HCT116 (cell line): Measurements from ENCODE around the gene HMGXB3. TPM values are rescaled to one million over a fixed set of nuclear protein-coding genes. Genes with fewer than 3 reads are reported as not detected.

Experiments
- ATAC-seq: fragments of 200-7000 bp; cut with Tn5 transposase; 2 replicates; pipeline ENCODE4 v1.9.1; 2020; ENCODE audit warnings: mild to moderate bottlenecking, moderate library complexity
- BruUV-seq: library from RNA; stranded (reverse); fragments of 400-500 nt; replicated peaks from 2 replicates; lab custom pipeline; 2021; lab: Mats Ljungman, UMichigan
- CTCF ChIA-PET: fragments of 300-600 bp; sonication (Branson Sonifier 250); formaldehyde crosslinking; loops from one replicate; lab custom pipeline; 2021; ENCODE audit warnings: antibody characterized with exemption; lab: Charles Lee
- POLR2A ChIA-PET: fragments of 300-600, 350-600 bp; sonication (Branson Sonifier 250); formaldehyde crosslinking; loops from one replicate; lab custom pipeline; 2021; ENCODE audit warnings: antibody characterized with exemption; lab: Charles Lee
- RAD21 ChIA-PET, 2 experiments: fragments of 300-600 bp; sonication (Branson Sonifier 250); formaldehyde crosslinking; loops; one replicate each; lab custom pipeline; 2023; ENCODE audit warnings: low total read pairs in 2 of 2; ENCODE audit not compliant: uncharacterized antibody in 2 of 2, unreplicated experiment in 2 of 2, low non-redundant PET in 1 of 2; lab: Charles Lee
- DNase-seq: peaks from one replicate; pipeline ENCODE4 v3.0.0-alpha.2; 2010; ENCODE audit warnings: low read depth, low spot score
- H2AFZ ChIP-seq: fragments of 200-600 bp; shearing (Covaris generic), sonication (generic); 2 replicates; pipeline ENCODE4 v1.6.1; 2017; ENCODE audit warnings: low read depth, mixed run types, mixed read lengths, antibody characterized with exemption, low read length; ENCODE audit not compliant: poor library complexity, severe bottlenecking
- H3K27ac ChIP-seq: 2 replicates; pipeline ENCODE4 v1.5.1; 2012; ENCODE audit warnings: low read depth, low read length
- H3K27me3 ChIP-seq: fragments of 200-600 bp; sonication (generic); 2 replicates; pipeline ENCODE4 v1.6.1; 2016; ENCODE audit warnings: mixed run types, low read length, mixed read lengths; ENCODE audit not compliant: insufficient read depth
- H3K36me3 ChIP-seq, 2 experiments: fragments of 200-500 bp in 1 of 2; fragments of 200-600 bp in 1 of 2; sonication (Bioruptor generic) in 1 of 2; sonication (generic) in 1 of 2; 2 replicates each; pipeline versions ENCODE4 v1.5.1 to v1.6.1; 2014 to 2016; ENCODE audit warnings: low read length in 2 of 2, inconsistent platforms in 1 of 2, mixed read lengths in 1 of 2, mixed run types in 1 of 2; ENCODE audit not compliant: insufficient read depth in 2 of 2, control insufficient read depth in 1 of 2
- H3K4me1 ChIP-seq, 2 experiments: fragments of 200-600 bp in 1 of 2; sonication (generic) in 1 of 2; 2 replicates each; pipeline versions ENCODE4 v1.5.1 to v1.6.1; 2012 to 2017; ENCODE audit warnings: low read length in 2 of 2, inconsistent platforms in 1 of 2, mild to moderate bottlenecking in 1 of 2, mixed read lengths in 1 of 2, mixed run types in 1 of 2, moderate library complexity in 1 of 2; ENCODE audit not compliant: insufficient read depth in 2 of 2, control insufficient read depth in 1 of 2
- H3K4me2 ChIP-seq: fragments of 200-600 bp; sonication (generic); 2 replicates; pipeline ENCODE4 v1.6.1; 2017; ENCODE audit warnings: mixed run types, low read length, mixed read lengths
- H3K4me3 ChIP-seq, 2 experiments: fragments of 200-600 bp in 1 of 2; sonication (generic) in 1 of 2; replicated peaks in 1 of 2; 2 replicates each; pipeline ENCODE4 v1.5.1; 2011 to 2016; ENCODE audit warnings: low read length in 2 of 2, control low read depth in 1 of 2, low read depth in 1 of 2, mild to moderate bottlenecking in 1 of 2, mixed read lengths in 1 of 2, mixed run types in 1 of 2
- H3K79me2 ChIP-seq: fragments of 200-600 bp; sonication (generic); 2 replicates; pipeline ENCODE4 v1.6.1; 2017; ENCODE audit warnings: mild to moderate bottlenecking, mixed run types, low read length, moderate library complexity, mixed read lengths; ENCODE audit not compliant: insufficient read depth
- H3K9ac ChIP-seq: fragments of 200-600 bp; sonication (generic); 2 replicates; pipeline ENCODE4 v1.6.1; 2016; ENCODE audit warnings: low read length, mixed read lengths
- H3K9me2 ChIP-seq: fragments of 200-600 bp; sonication (generic), shearing (Covaris generic); 2 replicates; pipeline ENCODE4 v1.6.1; 2017; ENCODE audit warnings: mixed run types, mild to moderate bottlenecking, moderate library complexity; ENCODE audit not compliant: insufficient read depth
- H3K9me3 ChIP-seq, 2 experiments: fragments of 200-500 bp in 1 of 2; fragments of 200-600 bp in 1 of 2; sonication (Bioruptor generic) in 1 of 2; sonication (generic) in 1 of 2; 2 replicates each; pipeline ENCODE4 v1.6.1; 2014 to 2017; ENCODE audit warnings: low read length in 2 of 2, mixed read lengths in 2 of 2, inconsistent platforms in 1 of 2, low read depth in 1 of 2, mild to moderate bottlenecking in 1 of 2, mixed run types in 1 of 2, moderate library complexity in 1 of 2; ENCODE audit not compliant: control insufficient read depth in 1 of 2, insufficient read depth in 1 of 2
- H4K20me1 ChIP-seq: fragments of 200-600 bp; sonication (generic), shearing (Covaris generic); 2 replicates; pipeline ENCODE4 v1.6.1; 2017; ENCODE audit warnings: mixed run types, mild to moderate bottlenecking, moderate library complexity; ENCODE audit not compliant: insufficient read depth
- ATF3 ChIP-seq: IDR thresholded peaks from 2 replicates; pipeline ENCODE4 v1.6.1; 2012
- CBX3 ChIP-seq: IDR thresholded peaks from 2 replicates; pipeline ENCODE4 v1.6.1; 2012; ENCODE audit warnings: low read depth
- CTCF ChIP-seq, 3 experiments: fragments of 200-600 bp in 1 of 3; sonication (generic) in 1 of 3; IDR thresholded peaks in 2 of 3; conservative IDR thresholded peaks in 1 of 3; 2 replicates each; pipeline ENCODE4 v1.5.1; 2012 to 2017; ENCODE audit warnings: low read depth in 2 of 3, low read length in 2 of 3, antibody characterized with exemption in 1 of 3, borderline replicate concordance in 1 of 3, control low read depth in 1 of 3, mild to moderate bottlenecking in 1 of 3, mixed read lengths in 1 of 3, mixed run types in 1 of 3, moderate library complexity in 1 of 3; ENCODE audit not compliant: insufficient read depth in 1 of 3
- EGR1 ChIP-seq: IDR thresholded peaks from 2 replicates; pipeline ENCODE4 v1.6.1; 2012; ENCODE audit warnings: low read depth
- EZH2phosphoT487 ChIP-seq: fragments of 200-600 bp; IDR thresholded peaks from 2 replicates; pipeline ENCODE4 v1.6.1; 2018; ENCODE audit warnings: antibody characterized with exemption, borderline replicate concordance
- FOSL1 ChIP-seq: IDR thresholded peaks from 2 replicates; pipeline ENCODE4 v1.6.1; 2012; ENCODE audit warnings: low read depth
- JUND ChIP-seq: IDR thresholded peaks from 2 replicates; pipeline ENCODE4 v1.6.1; 2012
- POLR2A ChIP-seq: IDR thresholded peaks from 2 replicates; pipeline ENCODE4 v1.7.0; 2011; ENCODE audit warnings: borderline replicate concordance; ENCODE audit not compliant: insufficient read depth, insufficient read length; ENCODE audit errors: extremely low read depth
- POLR2AphosphoS5 ChIP-seq: IDR thresholded peaks from 2 replicates; pipeline ENCODE4 v1.6.1; 2011; ENCODE audit warnings: mild to moderate bottlenecking, low read depth, low read length, moderate library complexity
- RAD21 ChIP-seq: IDR thresholded peaks from 2 replicates; pipeline ENCODE4 v1.6.1; 2012; ENCODE audit warnings: low read depth, mild to moderate bottlenecking
- REST ChIP-seq: IDR thresholded peaks from 2 replicates; pipeline ENCODE4 v1.6.1; 2012; ENCODE audit warnings: low read depth
- SIN3A ChIP-seq: IDR thresholded peaks from 2 replicates; pipeline ENCODE4 v1.6.1; 2012; ENCODE audit warnings: low read depth
- SP1 ChIP-seq: IDR thresholded peaks from 2 replicates; pipeline ENCODE4 v1.6.1; 2012; ENCODE audit warnings: low read depth
- TCF7L2 ChIP-seq: IDR thresholded peaks from 2 replicates; pipeline ENCODE4 v1.7.0; 2011; ENCODE audit warnings: borderline replicate concordance, inconsistent platforms; ENCODE audit not compliant: insufficient read depth, insufficient read length; ENCODE audit errors: extremely low read depth
- YY1 ChIP-seq: IDR thresholded peaks from 2 replicates; pipeline ENCODE4 v1.6.1; 2011; ENCODE audit warnings: low read length, low read depth, moderate library complexity, mild to moderate bottlenecking; ENCODE audit not compliant: insufficient replicate concordance; ENCODE audit errors: extremely low read depth
- ZBTB33 ChIP-seq: IDR thresholded peaks from 2 replicates; pipeline ENCODE4 v1.6.1; 2011; ENCODE audit warnings: mild to moderate bottlenecking, low read length, moderate library complexity; ENCODE audit not compliant: insufficient replicate concordance; ENCODE audit errors: extremely low read depth
- ZFX ChIP-seq: fragments of 450-650 bp; IDR thresholded peaks from 2 replicates; pipeline ENCODE4 v1.6.1; 2017
- ZNF274 ChIP-seq: fragments of 200-500 bp; sonication (Bioruptor generic); IDR thresholded peaks from 2 replicates; pipeline ENCODE4 v1.6.1; 2014; ENCODE audit warnings: mild to moderate bottlenecking, low read depth, low read length, inconsistent platforms
- intact Hi-C: fragments of 100-400 bp; cut with micrococcal nuclease; formaldehyde crosslinking; loops from 2 replicates; pipeline ENCODE4 v1.10.0; 2022
- total RNA-seq: library from RNA; stranded (reverse); gene quantifications from one replicate; pipeline ENCODE4 v1.2.1, GENCODE V29; 2021; ENCODE audit not compliant: unreplicated experiment
- TF ChIP-seq, protein P1 (sequence below): IDR thresholded peaks from 2 replicates; pipeline ENCODE4 v1.6.1; 2012

The HMGXB3 gene
- total RNA-seq, 1 experiment from 2014 or later = 41.8 TPM

DNA sequence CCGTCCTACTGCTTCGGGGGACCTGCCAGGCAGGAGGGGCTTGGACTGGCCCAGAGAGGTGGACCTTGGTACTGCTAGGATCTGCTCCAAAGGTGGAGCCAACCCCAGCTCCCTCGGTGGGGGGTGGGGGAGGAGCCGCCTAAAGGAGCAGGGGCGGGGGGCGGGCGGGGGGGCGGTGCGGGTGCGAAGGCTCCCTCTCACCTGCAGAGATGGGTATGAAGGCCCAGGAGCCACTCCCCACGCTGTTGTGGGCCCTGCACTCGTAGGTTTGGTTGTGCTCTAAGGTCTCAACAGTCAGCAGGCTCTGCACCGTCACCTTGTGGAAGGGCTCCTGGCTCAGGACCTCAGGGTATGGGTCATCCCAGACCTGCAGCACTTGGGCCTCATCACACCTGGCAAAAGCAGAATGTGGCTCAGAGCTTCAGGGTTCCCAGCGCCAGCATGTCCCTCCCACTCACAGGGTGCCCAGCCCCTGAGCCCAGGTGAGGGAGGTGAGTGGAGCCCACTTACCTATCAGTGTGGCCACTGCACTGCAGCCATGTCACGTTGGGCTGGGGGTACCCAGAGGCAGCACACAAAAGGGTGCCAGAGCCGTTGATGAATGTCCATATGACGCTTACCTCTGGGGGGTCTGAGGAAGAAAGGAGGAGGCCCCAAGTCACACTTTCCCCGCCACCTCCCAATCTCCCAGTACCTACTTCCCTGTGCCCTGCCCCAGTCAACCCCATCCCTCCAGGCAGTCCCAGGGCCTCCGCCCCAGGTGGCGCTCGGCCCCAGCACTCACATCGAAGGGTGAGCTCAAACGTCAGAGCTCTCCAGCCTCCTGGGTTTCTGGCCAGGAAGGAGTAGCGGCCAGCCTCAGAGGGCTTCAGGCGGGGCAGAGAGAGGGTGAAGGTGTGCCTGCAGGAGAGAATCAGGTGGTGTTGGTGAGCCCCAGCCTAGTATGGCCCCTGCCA, 69.4 kb downstream of the HMGXB3 start:
- peak; percentile 53; the same call in 1 of the 2 replicates for ATAC-seq
- no peak overlapping the region for H3K9ac ChIP-seq
- H3K9me2 ChIP-seq = no peaks in the 10 kb centered on the region
- H2AFZ ChIP-seq = no peak overlapping the region
- CTCF ChIA-PET = no interaction called here
- POLR2A ChIA-PET = no interaction called here
- H3K4me3 ChIP-seq = no peak overlapping the region
- H3K4me2 ChIP-seq = no peak overlapping the region
- H3K27me3 ChIP-seq = no peaks in the 10 kb centered on the region
- RAD21 ChIA-PET = no interaction called here
- H4K20me1 ChIP-seq = no peaks in the 10 kb centered on the region
- intact Hi-C loops = no loop called here
- no peaks in the 10 kb centered on the region for H3K9me3 ChIP-seq
- H3K27ac ChIP-seq = no peak overlapping the region
- DNase-seq = no peak
- peaks cover 0 to 3% of the 10 kb centered on the region in 2 experiments; a peak in 1 of 4 replicates for H3K4me1 ChIP-seq
- no peaks in the 10 kb centered on the region for H3K79me2 ChIP-seq
- no peaks in the 10 kb centered on the region for H3K36me3 ChIP-seq
- BruUV-seq = no TSS peak
- TF ChIP-seq EGR1 (no peak), POLR2AphosphoS5 (no peak), ZNF274 (no peak), FOSL1 (no peak), RAD21 (no peak), ATF3 (no peak), SIN3A (no peak), ZFX (no peak), ZBTB33 (no peak), REST (no peak), CTCF (IDR thresholded peaks at IDR 0.05 in 2 of 3, conservative IDR thresholded peaks at IDR 0.05 in 1 of 3; ENCODE audit: borderline replicate concordance in 1 of 3, insufficient read depth in 1 of 3, low read depth in 2 of 3, low read length in 2 of 3) (no peak), POLR2A (no peak), CBX3 (no peak), JUND (no peak), TCF7L2 (no peak), SP1 (no peak), EZH2phosphoT487 (no peak), YY1 (no peak)
- TF ChIP-seq, protein P1, sequence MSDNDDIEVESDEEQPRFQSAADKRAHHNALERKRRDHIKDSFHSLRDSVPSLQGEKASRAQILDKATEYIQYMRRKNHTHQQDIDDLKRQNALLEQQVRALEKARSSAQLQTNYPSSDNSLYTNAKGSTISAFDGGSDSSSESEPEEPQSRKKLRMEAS = no peak
